Stimulated activated memory B cell treated with anti-CD40 and anti-IgM and Interleukin-4, amounts not matched to agents 10 μg/mL and 1 μg/mL and 100 μg/mL, for 72 hours (primary cell): ENCODE measurements around the gene CRTC3.
"Not testable (repeated sequence)": the region's sequence is repeated elsewhere in the genome, so short reads cannot be mapped to it uniquely, and the experiment has no call there.

Source experiments
- ATAC-seq: fragments of 150-1000 bp; cut with Tn5 transposase; 2 replicates; pipeline ENCODE4 v1.10.0; 2021
- H3K27ac Mint-ChIP-seq: one replicate; pipeline ENCODE4 v1.8.0; 2022; ENCODE audit warnings: mild to moderate bottlenecking, mixed read lengths
- H3K27me3 Mint-ChIP-seq: one replicate; pipeline ENCODE4 v1.8.0; 2022; ENCODE audit warnings: mixed read lengths
- H3K36me3 Mint-ChIP-seq: one replicate; pipeline ENCODE4 v1.8.0; 2022; ENCODE audit warnings: mixed read lengths
- H3K4me1 Mint-ChIP-seq: one replicate; pipeline ENCODE4 v1.8.0; 2022; ENCODE audit warnings: mixed read lengths
- H3K4me3 Mint-ChIP-seq: one replicate; pipeline ENCODE4 v1.8.0; 2022; ENCODE audit warnings: mild to moderate bottlenecking, moderate library complexity, mixed read lengths
- H3K9me3 Mint-ChIP-seq: one replicate; pipeline ENCODE4 v1.8.0; 2022; ENCODE audit warnings: mixed read lengths

CRTC3 gene

DNA sequence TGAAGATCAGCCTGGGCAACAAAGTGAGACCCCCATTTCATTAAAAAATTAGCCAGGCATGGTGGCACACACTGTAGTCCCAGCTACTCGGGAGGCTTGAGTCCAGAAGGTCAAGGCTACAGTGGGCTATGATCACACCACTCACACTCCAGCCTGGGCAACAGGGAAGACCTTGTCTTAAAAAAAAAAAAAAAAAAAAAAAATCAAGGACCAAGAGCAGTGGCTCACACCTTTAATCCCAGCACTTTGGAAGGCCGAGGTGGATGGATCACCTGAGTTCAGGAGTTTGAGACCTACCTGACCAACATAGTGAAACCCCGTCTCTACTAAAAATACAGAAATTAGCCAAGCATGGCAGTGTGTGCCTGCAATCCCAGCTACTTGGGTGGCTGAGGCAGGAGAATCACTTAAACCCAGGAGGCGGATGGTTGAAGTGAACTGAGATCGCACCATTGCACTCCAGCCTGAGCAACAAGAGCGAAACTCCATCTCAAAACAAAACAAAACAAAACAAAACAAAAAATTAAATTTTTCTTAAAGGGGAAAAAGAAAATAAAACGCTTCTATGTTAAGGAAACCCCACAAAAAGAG, 138.1 kb downstream of the CRTC3 start:
- not testable (repeated sequence) for H3K27ac Mint-ChIP-seq, ATAC-seq, H3K36me3 Mint-ChIP-seq, H3K4me3 Mint-ChIP-seq, H3K9me3 Mint-ChIP-seq
- Mint-ChIP-seq H3K4me1 (peaks cover 36% of the 10 kb centered on the region), H3K27me3 (peaks cover 38% of the 10 kb centered on the region)

DNA sequence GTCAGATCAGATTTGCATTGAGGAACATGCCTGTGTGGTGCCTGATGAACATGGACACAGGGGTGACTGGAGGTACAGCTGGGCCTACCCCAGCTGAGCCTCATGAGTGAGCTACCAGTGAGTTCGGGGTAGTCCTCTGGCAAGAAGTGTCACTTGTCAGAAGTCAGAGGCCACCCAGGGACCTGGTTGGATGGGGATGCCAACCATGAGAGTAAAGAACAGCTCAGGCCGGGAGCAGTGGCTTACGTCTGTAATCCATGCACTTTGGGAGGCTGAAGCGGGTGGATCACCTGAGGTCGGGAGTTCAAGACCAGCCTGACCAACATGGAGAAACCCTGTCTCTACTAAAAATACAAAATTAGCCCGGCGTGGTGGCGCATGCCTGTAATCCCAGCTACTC, 140.9 kb downstream of the CRTC3 start:
- ATAC-seq, H3K9me3 Mint-ChIP-seq, H3K36me3 Mint-ChIP-seq, H3K27ac Mint-ChIP-seq, H3K4me3 Mint-ChIP-seq: not testable (repeated sequence)
- H3K27me3 Mint-ChIP-seq = peaks cover 18% of the 10 kb centered on the region
- peaks cover 18% of the 10 kb centered on the region for H3K4me1 Mint-ChIP-seq

DNA sequence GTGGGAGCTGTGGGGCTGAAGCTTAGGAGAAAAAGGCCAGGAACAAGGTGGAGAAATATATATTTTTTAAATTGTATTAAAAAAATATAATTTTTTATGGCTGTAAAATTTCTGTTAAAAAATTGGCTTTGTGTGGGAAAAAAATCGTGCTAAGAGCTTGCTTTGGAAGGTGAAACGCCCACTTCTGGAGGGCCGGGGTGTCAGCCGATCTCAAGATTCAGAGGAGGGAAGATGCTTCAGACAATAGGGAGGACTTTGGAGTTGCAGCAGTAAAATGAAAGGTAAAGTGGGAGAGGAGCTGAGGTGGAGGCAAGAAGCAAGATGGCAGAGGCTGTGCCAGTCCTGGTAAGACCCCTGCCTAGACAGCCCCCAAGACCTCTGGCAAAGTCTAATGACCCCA, 141.5 kb downstream of the CRTC3 start:
- no peak for ATAC-seq
- H3K27me3 Mint-ChIP-seq = peaks cover 18% of the 10 kb centered on the region
- H3K4me1 Mint-ChIP-seq = peaks cover 12% of the 10 kb centered on the region
- H3K27ac Mint-ChIP-seq = no peak overlapping the region
- no peaks in the 10 kb centered on the region for H3K9me3 Mint-ChIP-seq
- H3K4me3 Mint-ChIP-seq = no peak overlapping the region
- H3K36me3 Mint-ChIP-seq = no peaks in the 10 kb centered on the region

- not testable (repeated sequence) for H3K4me1 Mint-ChIP-seq, H3K36me3 Mint-ChIP-seq, H3K4me3 Mint-ChIP-seq, H3K27ac Mint-ChIP-seq, ATAC-seq, H3K9me3 Mint-ChIP-seq, H3K27me3 Mint-ChIP-seq
Measured at GRCh38 chr15:90673357-90673756, 143.6 kb downstream of the CRTC3 start.

GRCh38 chr15:90674476-90674875, 144.8 kb downstream of the CRTC3 start:
- peaks cover 6% of the 10 kb centered on the region for H3K4me1 Mint-ChIP-seq
- no peaks in the 10 kb centered on the region for H3K36me3 Mint-ChIP-seq
- peaks cover 10% of the 10 kb centered on the region for H3K27me3 Mint-ChIP-seq
- ATAC-seq = no peak
- H3K9me3 Mint-ChIP-seq = no peaks in the 10 kb centered on the region
- H3K4me3 Mint-ChIP-seq = no peak overlapping the region
- H3K27ac Mint-ChIP-seq = no peak overlapping the region

DNA sequence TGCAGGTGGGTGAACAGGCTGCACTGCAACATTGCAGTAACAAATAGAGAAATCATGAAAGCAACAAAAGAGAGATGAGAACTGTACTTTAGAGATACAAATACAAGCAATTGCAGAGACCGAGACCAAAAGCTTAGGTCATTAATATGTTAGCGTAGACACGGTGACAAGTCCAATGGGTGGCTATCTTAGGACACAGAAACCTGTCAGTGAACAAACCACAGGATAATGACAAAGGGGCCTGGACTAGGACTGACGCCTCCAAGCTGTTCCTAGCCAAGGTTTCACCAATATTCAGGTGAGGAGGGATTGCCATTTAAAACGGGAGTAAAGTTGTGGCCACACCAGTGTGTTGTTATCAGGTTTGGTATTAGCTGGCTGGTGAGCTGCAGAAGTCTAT, 145.7 kb downstream of the CRTC3 start:
- Mint-ChIP-seq H3K27me3 (peaks cover 10% of the 10 kb centered on the region), H3K9me3 (no peaks in the 10 kb centered on the region), H3K4me1 (peaks cover 6% of the 10 kb centered on the region), H3K4me3 (no peak overlapping the region), H3K27ac (no peak overlapping the region), H3K36me3 (no peaks in the 10 kb centered on the region)
- no peak for ATAC-seq

- ATAC-seq = no peak
- no peaks in the 10 kb centered on the region for H3K27me3 Mint-ChIP-seq
- peaks cover 6% of the 10 kb centered on the region for H3K4me1 Mint-ChIP-seq
- H3K4me3 Mint-ChIP-seq = no peak overlapping the region
- H3K9me3 Mint-ChIP-seq = no peaks in the 10 kb centered on the region
- H3K27ac Mint-ChIP-seq = no peak overlapping the region
- no peaks in the 10 kb centered on the region for H3K36me3 Mint-ChIP-seq
Measured at GRCh38 chr15:90677807-90678790, 148.4 kb downstream of the CRTC3 start.

GRCh38 chr15:90679959-90680358, 150.2 kb downstream of the CRTC3 start:
- peaks cover 10% of the 10 kb centered on the region for H3K27me3 Mint-ChIP-seq
- no peak overlapping the region for H3K4me3 Mint-ChIP-seq
- no peaks in the 10 kb centered on the region for H3K36me3 Mint-ChIP-seq
- peaks cover 6% of the 10 kb centered on the region for H3K4me1 Mint-ChIP-seq
- no peaks in the 10 kb centered on the region for H3K9me3 Mint-ChIP-seq
- no peak for ATAC-seq
- no peak overlapping the region for H3K27ac Mint-ChIP-seq

DNA sequence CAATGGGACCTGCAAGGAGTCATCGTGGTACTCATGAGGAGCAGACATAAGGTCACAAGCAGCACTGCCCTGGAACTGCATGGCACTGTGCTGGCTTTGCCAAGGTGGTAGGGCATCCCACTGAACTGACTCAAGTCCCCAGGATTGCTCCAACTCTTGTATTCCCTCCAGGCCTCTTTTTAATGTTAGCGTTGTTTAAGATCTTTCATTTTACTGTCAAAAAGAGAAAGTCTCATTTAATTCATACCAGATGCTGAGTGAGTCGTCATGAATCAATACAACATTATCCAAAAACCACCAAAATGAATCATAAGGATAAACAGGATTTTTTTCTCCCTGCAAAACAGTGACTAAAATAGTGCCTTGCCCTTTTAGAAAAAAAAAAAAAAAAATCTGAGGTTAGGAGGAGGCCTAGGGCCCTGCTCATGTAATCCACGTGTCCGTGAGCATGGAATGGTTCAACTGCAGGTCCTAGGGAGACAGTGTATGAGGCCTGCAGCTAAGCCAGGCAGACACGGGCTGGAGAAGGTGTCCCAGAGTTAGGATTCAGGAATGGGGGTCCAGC, 150.7 kb downstream of the CRTC3 start:
- Mint-ChIP-seq H3K4me1 (peaks cover 9% of the 10 kb centered on the region), H3K27me3 (peaks cover 10% of the 10 kb centered on the region), H3K9me3 (no peaks in the 10 kb centered on the region), H3K27ac (no peak overlapping the region), H3K36me3 (no peaks in the 10 kb centered on the region), H3K4me3 (no peak overlapping the region)
- no peak for ATAC-seq

GRCh38 chr15:90681056-90681455, 151.3 kb downstream of the CRTC3 start:
- Mint-ChIP-seq H3K9me3 (no peaks in the 10 kb centered on the region), H3K27ac (no peak overlapping the region), H3K27me3 (peaks cover 10% of the 10 kb centered on the region), H3K36me3 (no peaks in the 10 kb centered on the region), H3K4me1 (peaks cover 12% of the 10 kb centered on the region), H3K4me3 (no peak overlapping the region)
- ATAC-seq = no peak

DNA sequence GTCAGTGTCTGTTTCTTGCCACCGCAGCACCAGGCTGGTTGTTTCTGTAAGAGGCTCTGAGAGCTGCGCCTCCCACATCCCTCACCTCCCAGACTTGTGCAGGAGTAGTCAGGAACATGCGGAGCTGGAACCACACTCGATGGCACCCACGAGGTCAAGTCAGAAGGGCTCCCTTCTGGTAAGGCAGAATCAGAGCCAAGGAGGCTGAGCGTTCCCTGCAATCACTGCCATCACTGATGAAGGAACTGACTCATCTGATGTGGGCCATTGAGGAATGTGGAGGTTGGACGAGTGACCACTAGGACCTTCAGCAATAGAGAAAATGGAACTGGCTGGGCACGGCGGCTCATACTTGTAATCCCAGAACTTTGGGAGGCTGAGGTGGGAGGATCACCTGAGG, 151.8 kb downstream of the CRTC3 start:
- ATAC-seq = no peak
- H3K4me1 Mint-ChIP-seq = peaks cover 16% of the 10 kb centered on the region
- no peak overlapping the region for H3K4me3 Mint-ChIP-seq
- no peaks in the 10 kb centered on the region for H3K9me3 Mint-ChIP-seq
- no peaks in the 10 kb centered on the region for H3K36me3 Mint-ChIP-seq
- H3K27me3 Mint-ChIP-seq = peaks cover 10% of the 10 kb centered on the region
- H3K27ac Mint-ChIP-seq = no peak overlapping the region

GRCh38 chr15:90683371-90683770, 153.6 kb downstream of the CRTC3 start:
- Mint-ChIP-seq H3K4me3 (no peak overlapping the region), H3K36me3 (no peaks in the 10 kb centered on the region), H3K27ac (no peak overlapping the region), H3K4me1 (peaks cover 20% of the 10 kb centered on the region), H3K9me3 (no peaks in the 10 kb centered on the region), H3K27me3 (peaks cover 10% of the 10 kb centered on the region)
- ATAC-seq = no peak

- H3K27ac Mint-ChIP-seq = no peak overlapping the region
- no peak overlapping the region for H3K4me3 Mint-ChIP-seq
- no peaks in the 10 kb centered on the region for H3K36me3 Mint-ChIP-seq
- no peaks in the 10 kb centered on the region for H3K9me3 Mint-ChIP-seq
- no peak for ATAC-seq
- peaks cover 17% of the 10 kb centered on the region for H3K4me1 Mint-ChIP-seq
- peaks cover 10% of the 10 kb centered on the region for H3K27me3 Mint-ChIP-seq
Measured at GRCh38 chr15:90683876-90684275, 154.2 kb downstream of the CRTC3 start.

DNA sequence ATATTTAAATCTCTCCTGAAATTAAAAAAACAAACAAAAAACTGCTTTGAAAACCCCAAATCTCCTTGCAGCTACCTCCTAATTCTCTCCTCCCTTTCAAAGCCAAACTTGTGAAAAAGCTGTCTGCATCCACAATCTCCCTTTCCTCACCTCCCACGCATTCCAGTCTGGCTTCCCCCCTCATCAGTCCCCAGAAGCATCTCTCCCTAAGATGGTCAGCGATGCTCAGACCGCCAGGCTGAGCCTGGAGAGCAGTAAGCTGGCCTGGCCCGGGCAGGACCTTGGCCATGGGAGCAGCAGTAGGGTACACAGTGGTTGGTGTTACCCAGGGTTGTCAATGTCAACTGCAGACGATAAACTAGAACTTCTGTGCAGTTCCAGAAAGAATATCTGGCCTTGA, 154.6 kb downstream of the CRTC3 start:
- Mint-ChIP-seq H3K27me3 (peaks cover 10% of the 10 kb centered on the region), H3K4me1 (peaks cover 17% of the 10 kb centered on the region), H3K36me3 (no peaks in the 10 kb centered on the region), H3K9me3 (no peaks in the 10 kb centered on the region), H3K27ac (peak overlapping the region; percentile 2), H3K4me3 (no peak overlapping the region)
- no peak for ATAC-seq

GRCh38 chr15:90685591-90686434, 156.1 kb downstream of the CRTC3 start:
- no peak overlapping the region for H3K4me3 Mint-ChIP-seq
- no peaks in the 10 kb centered on the region for H3K9me3 Mint-ChIP-seq
- peaks cover 10% of the 10 kb centered on the region for H3K27me3 Mint-ChIP-seq
- no peaks in the 10 kb centered on the region for H3K36me3 Mint-ChIP-seq
- peaks cover 17% of the 10 kb centered on the region for H3K4me1 Mint-ChIP-seq
- peak; percentile 53 for ATAC-seq
- peak overlapping the region; percentile 60 for H3K27ac Mint-ChIP-seq
